Activated B cell treated with CpG ODN at 0.5 μM for 24 hours (primary cell): ENCODE data around the gene CCS. TPM values are rescaled to one million over a fixed set of nuclear protein-coding genes. Genes with fewer than 3 reads are reported as not detected.

Experiments used
- ATAC-seq: fragments of 200-7000 bp; cut with Tn5 transposase; one replicate; pipeline ENCODE4 v1.10.0; 2021; ENCODE audit warnings: low read depth, mild to moderate bottlenecking, moderate library complexity
- CTCF ChIA-PET: fragments of 350-600 bp; sonication (Branson Sonifier 250); formaldehyde crosslinking; loops from one replicate; lab custom pipeline; 2021; ENCODE audit warnings: antibody characterized with exemption; lab: Charles Lee
- POLR2A ChIA-PET: fragments of 350-600 bp; sonication (Branson Sonifier 250); formaldehyde crosslinking; loops from one replicate; lab custom pipeline; 2021; ENCODE audit warnings: antibody characterized with exemption; lab: Charles Lee
- DNase-seq: peaks from one replicate; pipeline ENCODE4 v3.0.0; 2022
- H3K27ac Mint-ChIP-seq: one replicate; pipeline ENCODE4 v1.8.0; 2020; ENCODE audit warnings: mixed read lengths
- H3K27me3 Mint-ChIP-seq: one replicate; pipeline ENCODE4 v1.8.0; 2021; ENCODE audit warnings: mixed read lengths
- H3K36me3 Mint-ChIP-seq: one replicate; pipeline ENCODE4 v1.8.0; 2021; ENCODE audit warnings: low read depth, mixed read lengths
- H3K4me1 Mint-ChIP-seq: one replicate; pipeline ENCODE4 v1.8.0; 2021; ENCODE audit warnings: mixed read lengths
- H3K4me3 Mint-ChIP-seq: one replicate; pipeline ENCODE4 v1.8.0; 2020; ENCODE audit warnings: mild to moderate bottlenecking, mixed read lengths
- H3K9me3 Mint-ChIP-seq: one replicate; pipeline ENCODE4 v1.8.0; 2020; ENCODE audit warnings: mixed read lengths
- CTCF ChIP-seq: fragments of 200-600 bp; IDR thresholded peaks from one replicate; pipeline ENCODE4 v1.8.0; 2022; ENCODE audit warnings: antibody characterized with exemption, mild to moderate bottlenecking
- intact Hi-C: fragments of 100-400 bp; cut with micrococcal nuclease; formaldehyde crosslinking; loops from one replicate; pipeline ENCODE4 v1.15.1; 2024
- total RNA-seq: library from RNA; stranded (reverse); gene quantifications from 2 replicates; pipeline ENCODE4 v1.2.3, GENCODE V29; 2022

CCS gene
- total RNA-seq, 1 donor from 2014 or later, result 65.3 TPM

GRCh38 chr11:66589996-66590675, 2.8 kb upstream of the CCS start:
- ChIA-PET CTCF (interaction anchor here (0.7 to 1.9 kb wide), 3 partner anchors 9 to 88 kb away, joined by 4 to 11 read pairs (median 4); partner anchors contain the start of gene RBM4B), POLR2A (interaction anchor here (0.6 to 6.6 kb wide), 5 partner anchors 26 to 702 kb away, joined by 3 to 52 read pairs (median 5); partner anchors contain the start of genes FIBP, RBM14 and RBM4)
- Mint-ChIP-seq H3K36me3 (peaks cover 4% of the 10 kb centered on the region), H3K4me1 (peaks cover 24% of the 10 kb centered on the region), H3K27me3 (no peaks in the 10 kb centered on the region), H3K4me3 (no peak overlapping the region), H3K27ac (no peak overlapping the region), H3K9me3 (no peaks in the 10 kb centered on the region)
- intact Hi-C loops, result loop anchor here (5.0 kb wide), 1 partner anchor 67 kb away; no protein-coding TSS in a partner anchor
- DNase-seq (no peak), ATAC-seq (no peak)
- TF ChIP-seq CTCF, result no peak

- no peaks in the 10 kb centered on the region for H3K9me3 Mint-ChIP-seq
- H3K36me3 Mint-ChIP-seq, result peaks cover 4% of the 10 kb centered on the region
- H3K27me3 Mint-ChIP-seq, result no peaks in the 10 kb centered on the region
- intact Hi-C loops, result loop anchor here (5.0 kb wide), 1 partner anchor 66 kb away; no protein-coding TSS in a partner anchor
- ATAC-seq (no peak), DNase-seq (no peak)
- CTCF ChIA-PET, result interaction anchor here (0.6 to 2.3 kb wide), 4 partner anchors 12 to 87 kb away, joined by 3 to 18 read pairs (median 4); partner anchors contain the start of genes RBM14 and RBM4B
- H3K27ac Mint-ChIP-seq, result no peak overlapping the region
- TF ChIP-seq CTCF, result no peak
- POLR2A ChIA-PET, result interaction anchor here (1.2 to 6.6 kb wide), 5 partner anchors 12 to 86 kb away, joined by 4 to 72 read pairs (median 20); partner anchors contain the start of genes RBM14, RBM4 and RBM4B
- no peak overlapping the region for H3K4me3 Mint-ChIP-seq
- H3K4me1 Mint-ChIP-seq, result peaks cover 34% of the 10 kb centered on the region
These were observed 1.8 kb upstream of the CCS start for GRCh38 chr11:66591175-66591574.

- Mint-ChIP-seq H3K27me3 (no peaks in the 10 kb centered on the region), H3K4me3 (peak overlapping the region; percentile 100), H3K4me1 (peaks cover 36% of the 10 kb centered on the region), H3K36me3 (peaks cover 4% of the 10 kb centered on the region), H3K9me3 (no peaks in the 10 kb centered on the region), H3K27ac (peak overlapping the region; percentile 99)
- TF ChIP-seq CTCF, result no peak
- POLR2A ChIA-PET, result interaction anchor here (0.8 to 6.6 kb wide), 9 partner anchors 13 to 85 kb away, joined by 4 to 72 read pairs (median 8); partner anchors contain the start of genes RBM14, RBM4 and RBM4B
- CTCF ChIA-PET, result interaction anchor here (1.0 to 2.3 kb wide), 6 partner anchors 15 to 85 kb away, joined by 3 to 18 read pairs (median 6); partner anchors contain the start of genes RBM4 and RBM4B
- intact Hi-C loops, result loop anchor here (1.0 to 5.0 kb wide), 5 partner anchors 23 to 281 kb away; partner anchors contain the start of genes RBM14 and RBM4
- ATAC-seq (peak; percentile 7), DNase-seq (no peak)
These were observed 284 bp downstream of the CCS start for GRCh38 chr11:66593303-66593635.

GRCh38 chr11:66593650-66594049, 665 bp downstream of the CCS start:
- intact Hi-C loops, result loop anchor here (1.0 to 5.0 kb wide), 5 partner anchors 23 to 281 kb away; partner anchors contain the start of genes RBM14 and RBM4
- ChIA-PET POLR2A (interaction anchor here (0.8 to 6.6 kb wide), 7 partner anchors 13 to 84 kb away, joined by 4 to 72 read pairs (median 7); partner anchors contain the start of genes RBM14, RBM4 and RBM4B), CTCF (interaction anchor here (1.0 to 2.0 kb wide), 4 partner anchors 12 to 85 kb away, joined by 3 to 7 read pairs (median 4); partner anchors contain the start of gene RBM4B)
- DNase-seq, result no peak
- TF ChIP-seq CTCF, result no peak
- no peaks in the 10 kb centered on the region for H3K9me3 Mint-ChIP-seq
- H3K4me3 Mint-ChIP-seq, result peak overlapping the region; percentile 100
- H3K4me1 Mint-ChIP-seq, result peaks cover 36% of the 10 kb centered on the region
- peak overlapping the region; percentile 99 for H3K27ac Mint-ChIP-seq
- no peaks in the 10 kb centered on the region for H3K27me3 Mint-ChIP-seq
- ATAC-seq, result no peak
- H3K36me3 Mint-ChIP-seq, result peaks cover 4% of the 10 kb centered on the region
